Measurements from ENCODE around the gene TXLNG.
A peak's percentile ranks its signal among the peaks of the same experiment; 100 is the strongest.

The TXLNG gene

GRCh38 chrX:16882702-16883486 lies 96.6 kb downstream of the TXLNG start (continued):
- TF ChIP-seq ZNF677 (tag by site-specific recombination; IDR thresholded peaks at IDR 0.05) (no peak), PATZ1 (tag by site-specific recombination; IDR thresholded peaks at IDR 0.05) (no peak; the same call in 1 of the 2 replicates), ZNF280D (tag by site-specific recombination; IDR thresholded peaks at IDR 0.05) (no peak), ZNF571 (tag by site-specific recombination; IDR thresholded peaks at IDR 0.05) (no peak), ZNF335 (tag by site-specific recombination; conservative IDR thresholded peaks at IDR 0.05) (peak; percentile 31; the same call in 1 of the 2 replicates), ZNF561 (tag by site-specific recombination; IDR thresholded peaks at IDR 0.05; ENCODE audit: borderline replicate concordance) (0 out of 2 replicates have a peak, but pooled peaks have one; percentile 46), SCRT2 (tag by site-specific recombination; IDR thresholded peaks at IDR 0.05) (peak; percentile 57), ZNF2 (tag by site-specific recombination; IDR thresholded peaks at IDR 0.05) (peak; percentile 63; the same call in 1 of the 2 replicates), ZBTB21 (tag by site-specific recombination; IDR thresholded peaks at IDR 0.05) (no peak), TRIM28 (IDR thresholded peaks at IDR 0.05; ENCODE audit: borderline replicate concordance, low read length) (no peak)

GRCh38 chrX:16883487-16883804 lies 97.2 kb downstream of the TXLNG start:
- Histone ChIP-seq H3K36me3 (ENCODE audit: control insufficient read depth in 2 of 2, insufficient read depth in 1 of 2, low read length in 2 of 2) (no peaks in the 10 kb centered on the region), H3K4me1 (ENCODE audit: control insufficient read depth, insufficient read depth, low read length) (no peaks in the 10 kb centered on the region), H3K4me3 (ENCODE audit: low read depth, low read length) (no peak overlapping the region), H3K27ac (ENCODE audit: extremely low read depth, low read depth, low read length) (no peak overlapping the region), H3K9me3 (ENCODE audit: control insufficient read depth, insufficient read depth, low read depth, low read length) (no peaks in the 10 kb centered on the region)
- POLR2A ChIA-PET = interaction anchor here (0.7 to 1.3 kb wide), 2 partner anchors 11 to 13 kb away, joined by 3 to 7 read pairs; partner anchors contain the start of gene RBBP7
- TF ChIP-seq GLI2 (tag by site-specific recombination; IDR thresholded peaks at IDR 0.05; ENCODE audit: borderline replicate concordance, low read depth) = no peak
- no peak for TF ChIP-seq INSM2 (tag by site-specific recombination; IDR thresholded peaks at IDR 0.05)
- no peak for TF ChIP-seq ZNF488 (tag by site-specific recombination; IDR thresholded peaks at IDR 0.05)
- TF ChIP-seq ZNF292 (tag by site-specific recombination; IDR thresholded peaks at IDR 0.05; ENCODE audit: borderline replicate concordance, low read depth) = no peak
- TF ChIP-seq ZNF530 (tag by site-specific recombination; IDR thresholded peaks at IDR 0.05; ENCODE audit: low read depth) = no peak
- TF ChIP-seq ZNF639 (tag by site-specific recombination; IDR thresholded peaks at IDR 0.05) = no peak
- TF ChIP-seq SP3 (tag by site-specific recombination; IDR thresholded peaks at IDR 0.05) = no peak
- CTCF ChIA-PET = interaction anchor here (0.6 to 9.6 kb wide), 36 partner anchors 10 to 1704 kb away, joined by 3 to 192 read pairs (median 4); no protein-coding TSS in a partner anchor
